ENCODE measurements around the gene ITLN2. TPM values are rescaled to one million over a fixed set of nuclear protein-coding genes. Genes with fewer than 3 reads are reported as not detected.

ITLN2 gene
- total and polyA plus RNA-seq, 2 of the 8 experiments (the other 6 are each of a cell fraction or from before 2014, with no cell fraction given): 4.7 to 6.3 TPM

DNA sequence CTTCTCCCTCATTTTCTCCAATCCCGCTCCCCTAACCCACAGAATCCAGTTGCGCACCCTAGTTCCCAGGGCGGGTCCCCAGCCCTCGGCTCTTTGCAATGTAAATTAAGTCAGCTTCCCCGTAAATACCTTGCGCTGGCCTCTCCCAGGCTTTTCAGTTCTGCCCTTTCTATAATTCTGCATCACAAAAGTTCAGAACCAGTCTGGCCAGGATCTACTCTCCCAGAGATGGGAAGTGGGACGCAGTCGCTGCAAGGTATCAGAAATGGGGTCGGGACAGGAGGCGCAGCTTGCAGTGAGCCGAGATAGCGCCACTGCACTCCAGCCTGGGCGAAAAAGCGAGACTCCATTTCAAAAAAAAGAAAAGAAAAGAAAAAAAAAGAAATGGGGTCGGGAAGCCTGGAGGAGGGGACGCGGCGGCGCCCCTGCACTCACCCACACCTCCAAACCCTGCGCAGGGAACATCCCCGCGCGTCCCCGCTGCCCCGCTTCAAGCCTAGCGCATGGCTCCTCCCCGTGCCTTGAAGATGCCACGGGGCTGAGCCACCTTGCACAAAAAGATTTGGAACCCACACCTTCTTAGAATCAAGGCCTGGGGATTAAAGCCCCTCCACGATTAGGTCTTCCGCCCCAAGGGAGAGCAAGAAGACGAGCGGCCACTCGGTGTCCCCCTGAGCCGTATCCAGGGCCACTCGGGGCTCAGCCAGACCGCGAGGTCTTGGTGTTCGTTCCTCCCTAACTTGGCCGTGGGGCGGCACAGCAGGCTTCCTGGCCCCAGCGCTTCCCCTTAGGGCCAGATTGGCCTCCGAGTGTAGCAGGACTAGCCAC is 27.2 kb upstream of the ITLN2 start:
- H2BK20ac ChIP-seq (ENCODE audit: low read length): peak overlapping the region; percentile 97; the same call in 1 of the 2 replicates
- no peaks in the 10 kb centered on the region for H3K79me2 ChIP-seq (ENCODE audit: control insufficient read depth in 1 of 2, insufficient read depth in 2 of 2, low read length in 2 of 2)
- peak overlapping the region; percentile 69 to 76 for H3K4me2 ChIP-seq (ENCODE audit: insufficient read depth in 1 of 2, low read depth in 2 of 2, low read length in 2 of 2)
- ChIA-PET CTCF (ENCODE audit: partially characterized antibody) (interaction anchor here (0.6 to 1.0 kb wide), 2 partner anchors 30 to 206 kb away, joined by 3 read pairs; no protein-coding TSS in a partner anchor), POLR2A (ENCODE audit: partially characterized antibody) (interaction anchor here (0.7 to 1.3 kb wide), 6 partner anchors 10 to 258 kb away, joined by 3 to 6 read pairs (median 4); partner anchors contain the start of genes F11R and ITLN2)
- no peak overlapping the region for H3K23ac ChIP-seq (ENCODE audit: insufficient read length)
- no peak overlapping the region for H3K14ac ChIP-seq (ENCODE audit: insufficient read length)
- H2AFZ ChIP-seq (ENCODE audit: low read length): no peak overlapping the region
- peak overlapping the region; percentile 79 for H4K91ac ChIP-seq (replicated peaks; ENCODE audit: insufficient read length, low read length)
- peak overlapping the region; percentile 70 for H3K56ac ChIP-seq (replicated peaks; ENCODE audit: insufficient read length, low read depth, low read length)
- peaks cover 5 to 17% (median 8%) of the 10 kb centered on the region in 4 experiments; a peak in 6 of 7 replicates for H3K4me1 ChIP-seq (replicated peaks in 1 of 4; ENCODE audit: control insufficient read depth in 3 of 4, insufficient read depth in 4 of 4, low read length in 3 of 4)
- H3K9ac ChIP-seq (replicated peaks in 1 of 4; ENCODE audit: extremely low read depth in 1 of 4, low read depth in 3 of 4, low read length in 3 of 4): peak overlapping the region in 3 of 4 experiments; percentile 64 to 71 (median 64); a peak in 6 of 7 replicates
- no peaks in the 10 kb centered on the region for H3K27me3 ChIP-seq (replicated peaks in 1 of 4; ENCODE audit: control insufficient read depth in 3 of 4, extremely low read depth in 1 of 4, insufficient read depth in 3 of 4, low read length in 3 of 4)
- H3K79me1 ChIP-seq (ENCODE audit: low read depth, low read length): no peaks in the 10 kb centered on the region
- peak overlapping the region; percentile 90; the same call in 1 of the 2 replicates for H4K8ac ChIP-seq (ENCODE audit: extremely low read depth, insufficient read depth, low read length)
- peaks cover 5% of the 10 kb centered on the region for H3K23me2 ChIP-seq (ENCODE audit: low read depth, low read length)
- H2AK5ac ChIP-seq (ENCODE audit: low read depth, low read length): peak overlapping the region; percentile 75; the same call in 1 of the 2 replicates
- FAIRE-seq (peak; percentile 65), DNase-seq (ENCODE audit: low read depth in 1 of 2, low spot score in 2 of 2) (peak; percentile 58 to 72)
- H3K9me3 ChIP-seq (ENCODE audit: insufficient read depth in 2 of 2, low read depth in 1 of 2, low read length in 1 of 2): peaks cover 0 to 3% of the 10 kb centered on the region in 2 experiments; a peak in 1 of 4 replicates
- 5% methylated on average over 40 of the region's 42 CpGs; no CpG with 5 or more reads in 1 of the 2 experiments for WGBS, 2 experiments (ENCODE audit: extremely low coverage in 1 of 2, insufficient coverage in 1 of 2, insufficient read length in 1 of 2, insufficient replicate concordance in 2 of 2, low coverage in 1 of 2, low lambda C conversion rate in 2 of 2, missing lambda C conversion rate in 1 of 2)
- peak overlapping the region; percentile 70 for H3K27ac ChIP-seq (ENCODE audit: low read depth, low read length)
- peak overlapping the region; percentile 94 for H2BK5ac ChIP-seq (ENCODE audit: low read depth, low read length)
- peak overlapping the region; percentile 95 for H2BK12ac ChIP-seq (ENCODE audit: low read depth, low read length)
- peak overlapping the region; percentile 81; the same call in 1 of the 2 replicates for H2BK15ac ChIP-seq (ENCODE audit: low read length)
- H4K20me1 ChIP-seq (replicated peaks in 1 of 2; ENCODE audit: control insufficient read depth in 1 of 2, insufficient read depth in 2 of 2, low read length in 2 of 2): no peaks in the 10 kb centered on the region
- H3K4ac ChIP-seq (replicated peaks; ENCODE audit: insufficient read length, low read depth, low read length): peak overlapping the region; percentile 74
- H3K18ac ChIP-seq (ENCODE audit: extremely low read depth, low read length): peak overlapping the region; percentile 99
- H3K4me3 ChIP-seq (ENCODE audit: extremely low read depth in 1 of 4, insufficient read depth in 2 of 4, low read depth in 3 of 4, low read length in 4 of 4): peak overlapping the region; percentile 29 to 51 (median 41)
- peak overlapping the region; percentile 91 for H2BK120ac ChIP-seq (replicated peaks; ENCODE audit: low read depth, low read length)
- H3K36me3 ChIP-seq (ENCODE audit: control insufficient read depth in 2 of 4, insufficient read depth in 4 of 4, low read length in 3 of 4): no peaks in the 10 kb centered on the region
- peak overlapping the region; percentile 73 for H4K5ac ChIP-seq (ENCODE audit: insufficient read length, low read depth, low read length)
- TF ChIP-seq NRF1 (IDR thresholded peaks at IDR 0.05; ENCODE audit: low read depth, low read length): no peak
- TF ChIP-seq CBX5 (IDR thresholded peaks at IDR 0.05; ENCODE audit: low read depth, low read length): no peak
- TF ChIP-seq, protein P1, sequence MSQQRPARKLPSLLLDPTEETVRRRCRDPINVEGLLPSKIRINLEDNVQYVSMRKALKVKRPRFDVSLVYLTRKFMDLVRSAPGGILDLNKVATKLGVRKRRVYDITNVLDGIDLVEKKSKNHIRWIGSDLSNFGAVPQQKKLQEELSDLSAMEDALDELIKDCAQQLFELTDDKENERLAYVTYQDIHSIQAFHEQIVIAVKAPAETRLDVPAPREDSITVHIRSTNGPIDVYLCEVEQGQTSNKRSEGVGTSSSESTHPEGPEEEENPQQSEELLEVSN (IDR thresholded peaks at IDR 0.05): 0 out of 2 replicates have a peak, but pooled peaks have one; percentile 24
- TF ChIP-seq SUZ12 (IDR thresholded peaks at IDR 0.05; ENCODE audit: low read length): no peak
- no peak for TF ChIP-seq SIRT6 (IDR thresholded peaks at IDR 0.05; ENCODE audit: low read length)
- peak in 1 of 2 experiments; percentile 71; a peak in 1 of 3 replicates for TF ChIP-seq EP300 (IDR thresholded peaks at IDR 0.05; ENCODE audit: borderline replicate concordance in 1 of 2, low read depth in 2 of 2, low read length in 2 of 2)
- TF ChIP-seq TAF7 (optimal IDR thresholded peaks at IDR 0.05; ENCODE audit: borderline replicate concordance, low read depth, low read length): peak; percentile 76
- TF ChIP-seq TBP (IDR thresholded peaks at IDR 0.05; ENCODE audit: low read depth, low read length): peak; percentile 21
- no peak for TF ChIP-seq JUND (IDR thresholded peaks at IDR 0.05; ENCODE audit: low read length)
- peak; percentile 89 for TF ChIP-seq POU5F1 (IDR thresholded peaks at IDR 0.05; ENCODE audit: low read depth, low read length)

Measured in H1 (cell line).